Spleen (tissue), 13 donors: ENCODE measurements around the gene NRN1. TPM values are rescaled to one million over a fixed set of nuclear protein-coding genes. Genes with fewer than 3 reads are reported as not detected.

Experiments
- DNase-seq: peaks from one replicate; pipeline ENCODE4 v3.0.0-alpha.2; 2020
- H3K27ac ChIP-seq, 8 donors: fragments of 200-600 bp; sonication (generic) in 7 of 8; 1 replicate in 4 of 8; 2 replicates in 4 of 8; pipeline versions ENCODE4 v1.5.0 to v1.8.0; 2016 to 2021; ENCODE audit warnings: inconsistent platforms in 4 of 8, mild to moderate bottlenecking in 4 of 8, moderate library complexity in 1 of 8
- H3K27me3 ChIP-seq, 7 donors: fragments of 200-600 bp; sonication (generic) in 6 of 7; replicated peaks in 1 of 7; 1 replicate in 4 of 7; 2 replicates in 3 of 7; pipeline versions ENCODE4 v1.5.0 to v1.8.0; 2016 to 2021; ENCODE audit warnings: inconsistent platforms in 3 of 7, mild to moderate bottlenecking in 1 of 7
- H3K36me3 ChIP-seq, 6 donors: fragments of 200-600 bp; sonication (generic) in 5 of 6; 1 replicate in 4 of 6; 2 replicates in 2 of 6; pipeline versions ENCODE4 v1.5.0 to v1.8.0; 2016 to 2021; ENCODE audit warnings: inconsistent platforms in 2 of 6
- H3K4me1 ChIP-seq, 6 donors: fragments of 200-600 bp; sonication (generic) in 5 of 6; 1 replicate in 3 of 6; 2 replicates in 3 of 6; pipeline versions ENCODE4 v1.5.0 to v1.8.0; 2016 to 2021; ENCODE audit warnings: inconsistent platforms in 3 of 6
- H3K4me3 ChIP-seq, 8 donors: fragments of 200-600 bp; sonication (generic) in 7 of 8; 1 replicate in 4 of 8; 2 replicates in 4 of 8; pipeline versions ENCODE4 v1.5.0 to v1.8.0; 2016 to 2021; ENCODE audit warnings: inconsistent platforms in 4 of 8, mild to moderate bottlenecking in 4 of 8, moderate library complexity in 2 of 8
- H3K9me3 ChIP-seq, 8 donors: fragments of 200-600 bp; sonication (generic) in 7 of 8; 1 replicate in 4 of 8; 2 replicates in 4 of 8; pipeline versions ENCODE4 v1.5.0 to v1.8.0; 2016 to 2021; ENCODE audit warnings: inconsistent platforms in 4 of 8
- CTCF ChIP-seq, 11 experiments: fragments of 200-600 bp in 7 of 11; fragments of 450-650 bp in 4 of 11; sonication (generic) in 4 of 11; IDR thresholded peaks in 8 of 11; conservative IDR thresholded peaks in 3 of 11; 1 replicate in 7 of 11; 2 replicates in 4 of 11; pipeline versions ENCODE4 v1.4.0 to v1.8.0; 2016 to 2021; ENCODE audit warnings: antibody characterized with exemption in 11 of 11, inconsistent platforms in 4 of 11, mild to moderate bottlenecking in 1 of 11
- POLR2A ChIP-seq, 3 donors: fragments of 450-650 bp; IDR thresholded peaks; one replicate each; pipeline ENCODE4 v1.5.1; 2017; ENCODE audit warnings: antibody characterized with exemption in 3 of 3, mild to moderate bottlenecking in 1 of 3
- POLR2AphosphoS5 ChIP-seq, 3 donors: sonication (generic); formaldehyde crosslinking; IDR thresholded peaks; one replicate each; pipeline ENCODE4 v1.5.1; 2017; ENCODE audit warnings: antibody characterized with exemption in 3 of 3
- WGBS, 5 donors: extraction: QIAGEN DNeasy Blood & Tissue Kit in 3 of 5; methylation state at CpG; one replicate each; pipeline versions ENCODE4 v1.1.5 to v1.1.7; 2013 to 2018; 5-methylcytosine and 5-hydroxymethylcytosine counted together
- intact Hi-C: fragments of 100-400 bp; cut with DNase I; formaldehyde crosslinking; loops from one replicate; pipeline ENCODE4 v1.15.0; 2023; ENCODE audit warnings: low total_unique reads
- long read RNA-seq, 2 donors: transcript quantifications; one replicate each; lab custom pipeline, GENCODE V29; 2026
- polyA plus RNA-seq, 3 donors: library from polyadenylated mRNA; stranded (reverse); fragments of 200-250 nt; gene quantifications; one replicate each; pipeline ENCODE4 v1.2.1, GENCODE V29; 2013
- total RNA-seq, 7 donors: library from RNA; depleted of rRNA in 3 of 7; stranded (reverse); fragments of >200 nt in 3 of 7; fragmentation: NEBNext Ultra II Directional in 4 of 7; extraction: Animal tissue kit (Norgen Biotek cat#: 25700) in 4 of 7; gene quantifications; one replicate each; pipeline versions ENCODE4 v1.1.0 to v1.2.1, GENCODE V29; 2016 to 2021
- donor health status: healthy with polysubstance abuse.
- donor health status: DM: no; HTN: no; CAD: no; lungs with moderate emphysema.
- donor health status: DM: no; HTN: no; CAD: no.
- donor health status: Bipolar disorder and iron deficiency.
- donor health status: healthy.
- donor health status: DM: no; HTN: no; CAD: no.
- donor health status: DM: yes; HTN: yes; CAD: no.

Gene NRN1, protein sequence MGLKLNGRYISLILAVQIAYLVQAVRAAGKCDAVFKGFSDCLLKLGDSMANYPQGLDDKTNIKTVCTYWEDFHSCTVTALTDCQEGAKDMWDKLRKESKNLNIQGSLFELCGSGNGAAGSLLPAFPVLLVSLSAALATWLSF
- total RNA-seq (10 to 100 TPM; 15.4 to 28.5 (median 21.2) TPM), polyA plus RNA-seq (10 to 100 TPM in 1 of 3 donors, 1 to 10 TPM in 2; 6.9 to 16.2 (median 8.7) TPM)
- long read RNA-seq, donor 1, result 0 reads
- long read RNA-seq, donor 2, partial matches to known transcripts, result 0 of 3 reads
- long read RNA-seq, donor 2, other reads (novel, unspliced or antisense), result 0 of 3 reads

DNA sequence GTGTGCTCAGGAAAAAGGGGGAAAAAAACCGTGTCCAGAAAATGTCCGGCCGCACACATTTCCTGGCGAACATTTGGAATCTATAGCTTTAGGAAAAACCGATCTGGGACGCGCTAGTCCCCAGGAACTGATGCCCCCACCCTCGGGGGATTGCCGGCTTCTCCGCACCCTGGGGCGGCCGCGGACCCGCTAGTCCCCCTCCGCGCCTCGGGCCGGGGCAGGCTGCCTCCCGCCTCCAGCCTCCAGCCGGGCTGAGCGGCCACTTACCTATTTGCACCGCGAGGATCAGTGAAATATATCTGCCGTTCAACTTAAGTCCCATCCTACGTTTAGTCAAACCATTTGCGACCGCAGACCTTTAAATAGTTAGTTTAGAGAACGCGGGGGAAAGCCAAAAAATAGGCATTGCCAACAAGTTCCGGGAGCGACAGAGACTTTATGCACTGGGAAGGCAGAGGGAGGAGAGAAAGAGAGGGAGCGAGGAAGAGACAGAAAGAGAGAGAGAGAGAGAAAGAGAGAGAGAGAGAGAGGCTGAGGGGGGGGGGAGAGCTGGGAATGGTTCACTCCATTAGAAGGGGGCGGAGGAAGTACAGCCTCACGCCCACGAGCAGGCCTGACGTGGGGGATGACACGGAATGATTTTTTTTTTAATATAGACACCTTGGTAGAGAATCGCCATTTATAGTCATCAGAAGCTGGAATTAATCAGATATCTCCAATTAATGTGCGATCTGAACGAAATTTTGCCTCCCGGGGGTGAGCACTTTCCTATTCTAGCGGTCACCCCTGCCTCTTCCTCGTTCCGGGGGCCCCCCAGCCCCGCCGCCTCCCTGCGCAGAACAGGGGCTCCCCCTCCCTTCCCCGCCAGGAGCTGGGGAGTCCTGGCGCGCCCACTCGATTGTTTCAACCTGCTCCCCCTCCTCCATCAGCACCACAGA lies at the start of gene NRN1:
NRN1 (minus strand) TSS at position 498 of the 938 bp plus-strand sequence; CDS start at position 322, 176 bp downstream.
- peaks cover 23 to 84% (median 74%) of the 10 kb centered on the region in 6 donors for H3K4me1 ChIP-seq
- peak within 1 kb of the TSS; percentile 19 to 90 (median 76) for H3K27ac ChIP-seq
- 4 to 9% (median 6%) methylated on average over 49 to 51 of the region's 51 CpGs for WGBS, 5 donors

DNA sequence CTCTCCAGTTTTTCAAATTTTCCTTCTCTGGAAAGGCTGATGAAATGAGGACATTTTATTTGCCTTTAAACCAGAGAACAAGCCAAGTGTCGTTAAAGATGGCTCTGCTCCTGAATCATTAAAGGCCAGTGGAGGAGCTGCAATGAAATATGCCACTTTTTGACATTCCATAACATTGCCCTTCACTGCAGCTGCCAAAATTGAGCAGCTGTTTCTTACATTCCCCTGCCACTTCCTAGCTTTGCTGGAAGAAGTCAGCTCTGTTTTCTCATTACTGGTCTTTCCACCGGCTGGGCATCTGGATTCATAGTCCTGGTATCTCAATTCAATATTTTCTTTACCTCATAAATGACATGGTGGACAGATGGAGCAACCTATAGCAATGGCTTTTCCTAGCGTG lies 45.5 kb upstream of the NRN1 start:
- no peaks in the 10 kb centered on the region for H3K36me3 ChIP-seq
- no peaks in the 10 kb centered on the region for H3K9me3 ChIP-seq
- WGBS, 5 donors, result 75 to 93% (median 83%) methylated on average over 3 of the region's 3 CpGs
- intact Hi-C loops, result no loop called here
- TF ChIP-seq POLR2A (IDR thresholded peaks at IDR 0.05) (no peak), CTCF (IDR thresholded peaks at IDR 0.05 in 8 of 11, conservative IDR thresholded peaks at IDR 0.05 in 3 of 11) (no peak), POLR2AphosphoS5 (IDR thresholded peaks at IDR 0.05) (no peak)
- H3K4me3 ChIP-seq, result no peak overlapping the region
- no peak overlapping the region for H3K27ac ChIP-seq
- peaks cover 0 to 53% (median 0%) of the 10 kb centered on the region in 7 donors for H3K27me3 ChIP-seq
- no peaks in the 10 kb centered on the region for H3K4me1 ChIP-seq
- no peak for DNase-seq

More for the DNA sequence above, at the start of gene NRN1:
- Histone ChIP-seq H3K4me3 (peak within 1 kb of the TSS; percentile 18 to 70 (median 45)), H3K36me3 (peaks cover 0 to 6% (median 0%) of the 10 kb centered on the region in 6 donors), H3K9me3 (peaks cover 0 to 41% (median 0%) of the 10 kb centered on the region in 8 donors), H3K27me3 (peaks cover 29 to 97% (median 85%) of the 10 kb centered on the region in 7 donors)
- DNase-seq, result no peak
- no peak for TF ChIP-seq POLR2A (IDR thresholded peaks at IDR 0.05)
- peak in 2 of 3 donors; percentile 14 to 24 for TF ChIP-seq POLR2AphosphoS5 (IDR thresholded peaks at IDR 0.05)
- no peak for TF ChIP-seq CTCF (IDR thresholded peaks at IDR 0.05 in 8 of 11, conservative IDR thresholded peaks at IDR 0.05 in 3 of 11)
- intact Hi-C loops, result no loop called here

DNA sequence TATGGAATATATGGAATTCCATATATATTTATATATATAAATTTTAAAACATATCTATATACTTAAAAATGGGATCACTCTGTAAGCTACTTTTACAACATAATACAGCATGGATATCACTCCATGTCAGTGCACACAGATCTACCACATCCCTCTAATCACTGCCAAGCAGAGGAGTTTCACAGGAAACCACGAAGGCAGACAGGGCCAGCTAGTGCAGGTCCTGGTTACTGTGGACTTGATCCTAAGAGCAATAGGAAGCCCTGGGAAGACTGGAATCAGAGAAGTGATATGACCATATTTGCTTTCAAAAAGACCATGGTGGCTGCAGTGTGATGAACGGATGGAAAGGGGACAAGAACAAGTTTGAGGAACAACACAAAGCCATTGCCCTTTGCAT lies 40.0 kb upstream of the NRN1 start:
- Histone ChIP-seq H3K27ac (no peak overlapping the region), H3K4me3 (no peak overlapping the region), H3K9me3 (no peaks in the 10 kb centered on the region), H3K27me3 (peaks cover 0 to 45% (median 0%) of the 10 kb centered on the region in 7 donors), H3K4me1 (no peaks in the 10 kb centered on the region), H3K36me3 (no peaks in the 10 kb centered on the region)
- no peak for DNase-seq
- intact Hi-C loops, result no loop called here
- WGBS, 5 donors, result 56 to 79% (median 67%) methylated on average over 2 of the region's 2 CpGs
- TF ChIP-seq POLR2A (IDR thresholded peaks at IDR 0.05) (no peak), POLR2AphosphoS5 (IDR thresholded peaks at IDR 0.05) (no peak), CTCF (IDR thresholded peaks at IDR 0.05 in 8 of 11, conservative IDR thresholded peaks at IDR 0.05 in 3 of 11) (no peak)
